Measurements from ENCODE around the gene INSIG1.

INSIG1 gene

GRCh38 chr7:155267023-155267422 lies 30.7 kb upstream of the INSIG1 start:
- DNase-seq: no peak

- DNase-seq: no peak
Observed at GRCh38 chr7:155267436-155267835, 30.2 kb upstream of the INSIG1 start.

GRCh38 chr7:155268211-155268610 lies 29.5 kb upstream of the INSIG1 start:
- no peak for DNase-seq

GRCh38 chr7:155268921-155269650 lies 28.6 kb upstream of the INSIG1 start:
- DNase-seq: no peak

- no peak for DNase-seq
Observed at GRCh38 chr7:155269766-155270585, 27.7 kb upstream of the INSIG1 start.

GRCh38 chr7:155270861-155271260 lies 26.8 kb upstream of the INSIG1 start:
- no peak for DNase-seq

- DNase-seq: no peak
Observed at GRCh38 chr7:155274633-155275355, 22.9 kb upstream of the INSIG1 start.

GRCh38 chr7:155276042-155276799 lies 21.5 kb upstream of the INSIG1 start:
- no peak for DNase-seq

GRCh38 chr7:155276800-155277375 lies 20.8 kb upstream of the INSIG1 start:
- DNase-seq: no peak

- no peak for DNase-seq
Observed at GRCh38 chr7:155277385-155277994, 20.2 kb upstream of the INSIG1 start.

- no peak for DNase-seq
Observed at GRCh38 chr7:155278921-155279320, 18.8 kb upstream of the INSIG1 start.

GRCh38 chr7:155279787-155280445 lies 17.8 kb upstream of the INSIG1 start:
- no peak for DNase-seq

GRCh38 chr7:155280446-155281397 lies 17.0 kb upstream of the INSIG1 start:
- DNase-seq: no peak

- DNase-seq: no peak
Observed at GRCh38 chr7:155281398-155281969, 16.2 kb upstream of the INSIG1 start.

- no peak for DNase-seq
Observed at GRCh38 chr7:155282671-155283070, 15.0 kb upstream of the INSIG1 start.

- no peak for DNase-seq
Observed at GRCh38 chr7:155283565-155284194, 14.0 kb upstream of the INSIG1 start.

GRCh38 chr7:155284496-155285274 lies 13.0 kb upstream of the INSIG1 start:
- no peak for DNase-seq

GRCh38 chr7:155285423-155285822 lies 12.3 kb upstream of the INSIG1 start:
- DNase-seq: no peak

- no peak for DNase-seq
Observed at GRCh38 chr7:155285833-155286232, 11.8 kb upstream of the INSIG1 start.

All from CD4-positive, alpha-beta T cell treated with Interleukin-21 for 1 hour (primary cell).